Mammary epithelial cell (primary cell): ENCODE measurements around the gene KIAA0319L.

Experiments
- CTCF ChIP-seq, 2 donors: IDR thresholded peaks in 1 of 2; conservative IDR thresholded peaks in 1 of 2; 2 replicates each; pipeline ENCODE4 v1.5.1; 2011 to 2012; ENCODE audit warnings: inconsistent platforms in 2 of 2, low read length in 2 of 2, mild to moderate bottlenecking in 2 of 2, control low read depth in 1 of 2, low read depth in 1 of 2; ENCODE audit not compliant: insufficient read depth in 1 of 2; ENCODE audit errors: extremely low read depth in 1 of 2
- EZH2 ChIP-seq: IDR thresholded peaks from 2 replicates; pipeline ENCODE4 v1.6.1; 2012; ENCODE audit warnings: low read length, inconsistent platforms, borderline replicate concordance

- no peak for TF ChIP-seq CTCF (conservative IDR thresholded peaks at IDR 0.05 in 1 of 2, IDR thresholded peaks at IDR 0.05 in 1 of 2; ENCODE audit: extremely low read depth in 1 of 2, insufficient read depth in 1 of 2, low read depth in 1 of 2, low read length in 2 of 2)
- no peak for TF ChIP-seq EZH2
Measured at GRCh38 chr1:35524106-35524505, 33.1 kb downstream of the KIAA0319L start.
